ENCODE results near the gene GALNT6.

Gene GALNT6, protein sequence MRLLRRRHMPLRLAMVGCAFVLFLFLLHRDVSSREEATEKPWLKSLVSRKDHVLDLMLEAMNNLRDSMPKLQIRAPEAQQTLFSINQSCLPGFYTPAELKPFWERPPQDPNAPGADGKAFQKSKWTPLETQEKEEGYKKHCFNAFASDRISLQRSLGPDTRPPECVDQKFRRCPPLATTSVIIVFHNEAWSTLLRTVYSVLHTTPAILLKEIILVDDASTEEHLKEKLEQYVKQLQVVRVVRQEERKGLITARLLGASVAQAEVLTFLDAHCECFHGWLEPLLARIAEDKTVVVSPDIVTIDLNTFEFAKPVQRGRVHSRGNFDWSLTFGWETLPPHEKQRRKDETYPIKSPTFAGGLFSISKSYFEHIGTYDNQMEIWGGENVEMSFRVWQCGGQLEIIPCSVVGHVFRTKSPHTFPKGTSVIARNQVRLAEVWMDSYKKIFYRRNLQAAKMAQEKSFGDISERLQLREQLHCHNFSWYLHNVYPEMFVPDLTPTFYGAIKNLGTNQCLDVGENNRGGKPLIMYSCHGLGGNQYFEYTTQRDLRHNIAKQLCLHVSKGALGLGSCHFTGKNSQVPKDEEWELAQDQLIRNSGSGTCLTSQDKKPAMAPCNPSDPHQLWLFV

DNA sequence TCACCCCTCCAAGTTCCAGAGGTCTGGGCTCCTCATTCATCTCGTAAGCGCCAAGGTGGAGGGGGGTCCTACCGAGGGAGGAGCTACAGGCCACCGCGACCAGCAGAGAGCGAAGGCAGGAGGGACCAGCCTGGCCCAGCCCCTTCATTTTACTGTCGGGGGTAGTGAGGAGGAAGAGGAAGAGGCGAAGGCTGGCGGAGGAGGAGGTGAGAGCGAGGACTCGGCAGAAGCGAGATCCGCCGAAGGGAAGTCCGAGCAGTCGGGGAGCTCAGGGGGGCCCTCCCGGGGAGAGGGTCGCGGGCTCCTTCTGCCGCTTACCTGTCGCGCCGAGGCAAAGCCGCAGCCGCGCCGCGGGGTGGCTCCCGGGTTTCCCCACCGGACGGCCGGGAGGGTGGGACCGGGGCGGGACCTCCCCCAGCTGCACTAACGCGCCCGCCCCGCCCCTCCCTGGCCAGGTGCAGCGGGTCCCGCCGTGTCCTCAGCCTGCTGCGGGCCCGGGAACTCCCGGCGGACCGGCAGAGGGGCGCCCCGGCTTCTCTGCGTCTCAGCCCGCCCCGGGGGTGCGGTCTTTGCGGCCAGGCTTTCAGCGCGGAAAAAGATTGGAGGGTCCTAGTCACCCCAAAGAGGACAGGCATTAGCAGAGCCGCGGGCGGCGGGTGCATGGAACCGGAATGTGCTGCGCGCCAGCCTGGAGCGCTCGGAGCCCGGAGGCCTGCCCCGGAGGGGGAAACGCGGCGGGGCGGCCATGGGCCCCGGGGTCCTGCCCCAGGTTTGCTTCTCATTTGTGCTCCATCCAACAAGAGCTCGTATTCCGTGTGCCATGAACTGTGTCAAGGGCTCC, at the start of gene GALNT6:
GALNT6 (minus strand) TSS at position 124 of the 841 bp plus-strand sequence. CDS start 11,625 bp downstream, outside the sequence.
- no peak for DNase-seq

DNA sequence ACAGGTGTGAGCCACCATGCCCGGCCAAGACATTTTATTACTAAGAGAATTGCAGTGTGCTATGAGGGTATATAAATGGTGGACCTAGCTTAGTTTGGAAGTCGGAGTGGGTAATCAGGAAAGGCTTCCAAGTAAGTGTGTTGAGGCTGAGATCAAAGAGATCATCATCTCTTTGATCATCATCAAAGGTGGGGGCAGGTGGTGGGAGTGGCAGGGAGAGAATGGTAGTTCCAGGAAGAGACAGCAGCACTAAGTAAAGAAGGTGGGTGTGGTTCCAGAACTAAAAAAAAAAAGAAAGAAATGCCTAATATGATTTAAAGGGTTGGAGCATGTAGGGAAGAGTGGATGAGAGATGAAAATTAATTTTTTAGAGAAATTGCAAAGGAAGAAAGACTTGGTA, 48.1 kb upstream of the GALNT6 start:
- DNase-seq, result no peak

DNA sequence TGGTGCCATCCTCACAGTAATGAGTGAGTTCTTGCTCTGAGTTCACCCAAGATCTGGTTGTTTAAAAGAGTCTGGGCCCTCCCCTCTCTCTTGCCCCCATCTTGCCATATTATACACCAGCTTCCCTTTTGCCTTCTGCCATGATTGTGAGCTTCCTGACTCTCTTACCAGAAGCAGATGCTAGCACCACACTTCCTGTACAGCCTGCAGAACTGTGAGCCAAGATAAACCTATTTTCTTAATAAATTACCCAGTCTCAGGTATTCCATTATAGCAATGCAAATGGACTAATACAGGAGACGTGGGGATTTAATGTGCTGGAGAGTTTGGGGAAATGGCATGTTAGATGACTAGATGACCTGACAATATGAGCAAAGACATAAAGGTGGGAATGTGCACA, 46.2 kb upstream of the GALNT6 start:
- DNase-seq, result no peak

DNA sequence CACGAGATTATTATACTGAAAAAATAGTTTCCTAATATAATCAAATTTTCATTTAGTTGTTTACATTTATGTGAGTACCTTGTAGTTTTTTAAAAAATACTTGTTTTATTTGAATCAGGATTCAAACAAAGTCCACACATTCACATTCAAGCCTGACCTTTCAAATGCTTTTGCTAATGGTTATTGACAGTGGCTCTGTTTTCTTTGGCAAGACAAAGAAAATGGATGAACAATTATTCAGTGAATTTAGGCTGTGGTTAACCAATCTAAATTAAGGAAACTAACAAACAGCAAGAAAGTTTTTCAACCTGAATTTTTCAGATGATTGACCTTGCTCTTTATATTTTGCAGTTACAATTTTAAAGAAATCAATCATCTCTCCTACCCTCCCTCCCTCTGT, 43.1 kb upstream of the GALNT6 start:
- no peak for DNase-seq

DNA sequence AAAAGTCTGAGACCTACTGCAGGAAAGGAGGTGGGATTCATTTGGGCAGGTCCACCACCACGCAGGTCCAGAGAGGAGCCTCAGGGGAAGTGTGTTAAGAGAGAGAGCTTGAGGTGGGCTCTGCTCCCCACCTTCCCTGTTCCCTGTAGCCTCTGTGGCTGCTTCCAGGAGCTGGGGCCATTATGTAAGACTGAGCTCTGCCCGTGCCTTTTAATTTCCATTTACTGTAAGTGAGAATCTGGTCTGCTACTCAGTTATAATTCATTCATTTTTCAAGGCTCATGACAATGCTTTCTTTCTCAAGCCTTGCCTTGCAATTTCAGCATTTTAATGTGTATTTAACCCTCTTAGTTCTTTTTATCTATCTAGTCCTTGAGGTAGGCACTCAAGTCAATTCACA, 41.7 kb upstream of the GALNT6 start:
- DNase-seq, result no peak

DNA sequence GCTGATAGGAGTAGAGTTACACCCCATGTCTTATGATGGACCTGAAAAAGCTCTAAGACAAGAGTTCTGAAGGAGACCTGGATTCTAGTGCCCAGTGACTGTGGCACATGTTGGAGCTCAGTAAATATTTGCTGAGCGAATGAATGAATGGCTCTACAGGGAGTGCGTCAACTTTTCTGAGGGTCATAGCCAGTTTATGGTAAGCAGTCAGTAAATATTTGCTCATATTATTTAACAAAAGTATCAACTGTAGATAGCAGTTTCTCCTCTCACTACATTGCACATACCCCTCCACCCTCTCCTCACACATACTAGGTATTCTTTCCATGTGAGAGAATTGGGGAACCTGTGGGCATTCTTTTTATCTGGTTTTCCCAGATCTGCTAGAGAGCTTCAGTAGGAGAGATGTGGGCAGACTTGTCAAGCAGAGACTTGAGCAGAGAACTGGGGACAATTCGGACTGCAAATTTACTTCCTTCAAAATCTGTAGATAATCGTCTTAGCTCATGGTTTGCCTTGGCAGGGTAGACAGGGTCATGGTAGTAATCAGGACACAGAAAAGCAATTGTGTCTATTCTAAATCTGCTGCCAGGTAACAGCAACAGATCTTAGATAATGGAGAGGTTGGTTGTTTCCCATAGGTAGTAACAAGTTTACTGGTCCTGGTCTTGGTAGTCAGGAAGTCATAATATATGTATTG, 39.1 kb upstream of the GALNT6 start:
- no peak for DNase-seq

DNA sequence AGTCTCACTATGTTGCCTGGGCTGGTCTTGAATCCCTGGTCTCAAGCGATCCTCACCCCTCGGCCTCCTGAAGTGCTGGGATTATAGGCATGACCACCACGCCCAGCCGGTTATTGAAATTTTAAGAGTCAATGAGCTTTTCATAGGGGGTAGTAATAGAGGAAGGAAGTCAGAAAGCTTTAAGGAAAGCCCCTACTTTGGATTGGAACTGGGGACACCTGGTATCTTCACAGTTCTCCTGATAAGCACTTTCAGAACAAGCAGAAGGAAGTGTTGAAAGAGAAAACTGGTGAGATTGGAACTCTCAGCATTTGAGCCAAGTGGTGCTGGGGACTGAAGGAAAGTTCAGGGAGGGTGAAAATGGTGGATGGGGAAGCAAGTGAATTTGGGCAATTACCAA, 38.5 kb upstream of the GALNT6 start:
- no peak for DNase-seq

DNA sequence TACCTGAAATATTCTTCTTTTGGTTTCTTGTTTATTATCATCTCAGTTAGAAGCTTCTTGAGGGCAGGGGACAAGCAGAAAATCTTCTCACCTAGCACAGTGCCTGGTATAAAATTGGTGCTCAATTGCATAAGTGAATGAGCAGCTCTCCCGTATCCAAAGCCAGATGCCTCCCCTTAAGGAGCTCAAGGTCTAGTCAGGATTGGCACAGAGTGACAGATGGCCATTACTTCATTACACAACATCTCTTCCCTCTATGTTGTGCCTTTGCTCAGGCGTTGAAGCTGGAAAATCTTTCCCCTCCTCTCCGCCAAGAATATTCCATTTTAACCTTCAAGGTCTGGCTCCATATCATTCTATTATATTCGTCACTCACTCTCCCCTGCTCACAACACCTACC, 37.0 kb upstream of the GALNT6 start:
- no peak for DNase-seq

DNA sequence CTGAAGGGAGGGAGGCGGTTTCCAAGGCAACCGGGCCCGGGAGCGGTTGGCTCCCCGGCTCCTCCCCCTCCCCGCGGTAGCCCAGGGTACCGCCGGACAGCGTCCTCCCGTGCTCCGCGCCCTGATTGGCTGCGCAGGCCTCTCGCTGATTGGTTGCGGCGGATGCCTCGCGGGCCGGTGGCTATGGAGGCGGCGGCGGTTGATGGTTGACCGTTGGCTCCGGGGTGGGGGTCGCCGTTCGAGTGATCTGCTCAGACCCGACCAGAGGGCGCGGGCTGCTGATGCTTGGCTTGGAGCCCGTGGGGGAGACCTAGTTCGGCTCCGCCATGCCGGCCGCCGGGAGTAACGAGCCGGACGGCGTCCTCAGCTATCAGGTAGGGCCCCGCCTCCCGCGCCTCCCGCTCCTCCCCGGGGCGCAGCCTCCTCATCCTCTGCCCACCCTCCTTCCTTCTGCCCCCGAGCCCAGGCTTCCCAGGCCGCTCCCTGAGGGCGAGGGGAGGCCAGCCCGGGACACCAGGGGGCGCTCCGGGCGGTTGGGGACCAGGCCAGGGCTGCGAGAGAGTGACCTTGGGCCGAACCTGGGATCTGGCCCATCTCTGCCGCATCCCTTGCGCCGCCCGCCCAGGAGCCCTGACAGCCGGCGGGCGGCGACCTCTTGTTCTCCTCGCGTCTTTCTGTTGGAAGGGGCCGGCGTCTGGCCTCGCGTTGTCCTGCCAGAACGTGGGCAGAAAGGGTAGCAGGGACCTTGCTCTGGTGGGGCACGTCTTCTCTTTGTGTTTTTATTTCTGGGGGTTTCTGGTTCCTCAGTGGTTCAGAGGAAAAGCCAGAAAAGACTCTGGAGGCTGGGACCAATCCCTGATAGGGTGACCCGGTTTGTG, 33.7 kb upstream of the GALNT6 start, which contains the start of gene SLC4A8:
SLC4A8 (plus strand) TSS at position 170 of the 878 bp plus-strand sequence; CDS start at position 327, 157 bp downstream.
- peak; percentile 91 for DNase-seq

DNA sequence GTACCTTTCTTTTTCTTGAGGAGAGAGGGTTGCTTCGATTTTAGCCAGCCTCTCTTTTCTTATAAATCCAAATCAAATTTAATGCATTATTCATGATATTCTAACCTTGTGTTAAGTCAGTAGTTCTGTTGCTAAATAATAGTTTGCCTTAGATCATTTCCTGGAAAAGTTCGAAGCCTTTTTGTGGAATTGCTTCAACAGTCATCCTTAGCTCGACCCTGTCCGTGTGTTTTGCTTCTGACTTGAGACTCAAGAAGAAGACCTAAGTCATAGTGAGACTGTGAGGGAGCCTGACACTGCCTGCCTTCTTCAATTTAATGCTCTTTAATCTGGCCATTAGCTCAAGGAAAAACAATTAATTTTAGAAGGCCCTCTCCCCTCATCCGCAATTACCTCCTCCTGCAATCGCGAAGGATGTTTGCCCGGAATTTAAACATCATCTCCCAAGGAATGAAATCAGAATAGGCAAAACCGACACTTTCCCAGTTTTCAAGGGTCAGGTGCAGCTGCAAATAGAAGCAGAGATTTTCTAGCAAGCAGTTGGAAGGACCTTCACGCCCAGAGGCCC, 33.0 kb upstream of the GALNT6 start:
- no peak for DNase-seq

DNA sequence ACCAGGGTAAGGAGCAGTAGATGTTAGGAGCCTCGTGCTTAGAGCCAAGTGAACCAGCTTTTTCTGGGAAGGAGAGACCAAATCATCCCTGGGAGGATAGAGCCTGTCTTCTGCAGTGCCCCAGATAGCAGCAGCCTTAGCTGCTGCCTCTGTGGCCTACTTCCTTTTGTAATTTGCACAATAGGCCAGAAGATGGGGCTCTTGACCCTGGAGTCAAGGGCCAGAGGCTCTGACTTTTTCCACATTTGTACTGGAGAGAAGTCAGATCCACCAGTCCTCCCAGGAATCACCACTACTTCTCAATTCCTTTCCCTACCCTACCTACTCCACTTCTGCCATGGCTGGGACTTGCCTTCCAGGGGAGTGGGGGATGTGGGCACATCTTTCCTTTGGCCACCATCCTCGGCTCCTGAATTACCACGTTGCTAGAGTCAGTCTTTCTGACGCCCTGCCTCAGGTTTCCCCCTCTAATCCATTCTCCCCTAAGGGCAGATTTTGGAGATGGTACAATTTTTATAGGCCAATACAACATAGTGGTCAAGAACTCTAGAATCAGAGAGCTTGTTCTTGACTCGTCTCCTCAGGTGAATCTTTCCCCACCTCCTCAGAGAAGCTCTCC, 30.2 kb upstream of the GALNT6 start:
- DNase-seq, result peak; percentile 57

DNA sequence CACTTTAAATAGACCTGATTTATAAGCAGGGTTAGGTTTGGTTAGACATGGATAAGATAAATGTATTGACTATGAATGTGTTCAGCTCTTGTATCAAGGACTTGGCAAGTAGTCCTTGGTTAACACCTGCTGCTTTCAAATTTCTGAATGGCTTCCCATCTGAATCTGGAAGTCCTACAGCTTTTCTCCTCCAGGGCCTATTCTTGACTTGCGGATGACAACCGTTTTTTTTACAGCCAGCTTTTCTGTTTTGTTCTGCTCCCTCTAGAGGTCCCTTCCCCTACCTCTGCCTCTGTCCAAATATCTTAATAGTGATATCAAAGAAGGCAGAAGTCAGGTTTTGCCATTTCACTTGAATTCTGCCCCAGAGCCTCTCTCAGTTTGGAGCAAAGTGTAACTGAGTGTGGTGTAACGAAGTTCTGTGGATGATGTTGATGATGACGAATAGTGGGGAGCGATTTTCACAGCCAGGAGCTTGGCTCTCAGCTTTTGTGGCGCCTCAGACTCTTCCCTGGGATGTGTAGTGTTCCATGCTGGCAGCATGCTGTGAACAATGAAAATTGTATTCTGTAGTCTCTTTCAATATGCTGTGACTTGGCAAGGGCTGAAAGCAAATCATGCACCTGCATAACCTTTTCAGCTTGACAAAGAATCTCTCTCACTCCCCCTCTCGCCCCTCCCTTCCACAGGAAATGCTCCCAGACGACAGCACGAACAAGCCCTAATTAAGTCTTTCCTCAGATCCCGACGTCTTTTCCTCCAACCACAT, 28.4 kb upstream of the GALNT6 start:
- DNase-seq, result no peak

DNA sequence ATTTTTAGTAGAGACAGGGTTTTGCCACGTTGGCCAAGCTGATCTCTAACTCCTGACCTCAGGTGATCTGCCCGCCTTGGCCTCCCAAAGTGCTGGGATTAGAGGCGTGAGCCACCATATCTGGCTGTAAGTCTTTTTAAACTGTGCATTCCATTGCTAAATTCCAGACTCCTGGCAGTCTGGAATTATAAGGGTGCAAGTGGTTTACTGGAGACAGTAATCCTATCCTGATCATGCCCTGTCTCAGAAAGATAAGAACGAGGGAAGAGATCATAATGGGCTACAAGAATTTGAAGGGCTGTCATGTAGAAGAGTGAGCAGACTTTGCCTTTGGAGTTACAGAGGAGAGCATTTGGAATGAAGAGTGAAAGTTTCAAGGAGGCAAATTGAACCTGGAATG, 26.6 kb upstream of the GALNT6 start:
- no peak for DNase-seq

DNA sequence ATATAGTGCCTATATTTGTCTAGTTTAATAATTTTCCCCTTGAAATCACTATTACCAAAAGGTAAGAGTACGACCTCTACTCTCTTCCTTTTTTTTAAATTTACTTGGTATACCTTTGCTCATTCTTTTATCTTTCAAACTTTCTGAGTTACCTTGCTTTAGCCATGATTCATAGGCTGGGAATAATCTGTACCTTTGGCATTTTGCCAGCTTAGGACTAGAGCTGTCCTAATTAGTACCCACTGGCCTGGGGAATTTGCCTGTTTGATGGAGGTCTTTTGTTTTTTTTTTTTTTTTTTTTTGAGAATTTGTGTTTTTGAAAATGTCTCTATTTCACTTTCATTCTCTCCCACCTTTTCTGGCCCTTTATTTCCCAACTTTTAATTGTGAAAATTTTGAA, 24.7 kb upstream of the GALNT6 start:
- no peak for DNase-seq

DNA sequence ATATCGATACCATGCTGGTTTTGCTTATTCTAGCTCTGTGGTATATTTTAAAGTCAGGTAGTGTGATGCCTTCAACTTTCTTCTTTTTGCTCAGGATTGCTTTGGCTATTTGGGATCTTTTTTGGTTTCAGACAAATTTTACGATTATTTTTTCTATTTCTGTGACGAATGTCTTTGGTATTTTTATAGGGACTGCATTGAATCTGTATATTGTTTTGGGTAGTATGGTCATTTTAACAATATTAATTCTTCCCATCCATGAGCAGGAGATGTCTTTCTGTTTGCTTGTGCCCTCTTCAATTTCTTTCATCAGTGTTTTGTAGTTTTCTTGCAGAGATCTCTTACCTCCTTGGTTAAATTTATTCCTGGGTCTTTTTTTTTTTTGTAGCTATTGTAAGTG, 22.6 kb upstream of the GALNT6 start:
- no peak for DNase-seq

DNA sequence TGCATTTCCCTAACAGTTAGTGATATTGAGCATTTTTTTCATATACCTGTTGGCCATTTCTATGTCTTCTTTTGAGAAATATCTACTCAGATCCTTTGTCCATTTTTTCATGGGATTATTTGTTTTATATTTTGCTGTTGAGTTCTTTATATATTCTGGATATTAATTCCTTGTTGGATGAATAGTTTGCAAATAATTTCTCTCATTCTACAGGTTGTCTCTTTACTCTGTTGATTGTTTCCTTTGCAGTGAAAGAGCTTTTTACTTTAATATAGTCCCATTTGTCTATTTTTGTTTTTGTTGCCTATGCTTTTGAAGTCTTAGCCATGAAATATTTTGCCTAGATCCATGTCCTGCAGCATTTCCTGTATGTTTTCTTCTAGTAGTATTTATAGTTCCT, 21.9 kb upstream of the GALNT6 start:
- DNase-seq, result no peak

DNA sequence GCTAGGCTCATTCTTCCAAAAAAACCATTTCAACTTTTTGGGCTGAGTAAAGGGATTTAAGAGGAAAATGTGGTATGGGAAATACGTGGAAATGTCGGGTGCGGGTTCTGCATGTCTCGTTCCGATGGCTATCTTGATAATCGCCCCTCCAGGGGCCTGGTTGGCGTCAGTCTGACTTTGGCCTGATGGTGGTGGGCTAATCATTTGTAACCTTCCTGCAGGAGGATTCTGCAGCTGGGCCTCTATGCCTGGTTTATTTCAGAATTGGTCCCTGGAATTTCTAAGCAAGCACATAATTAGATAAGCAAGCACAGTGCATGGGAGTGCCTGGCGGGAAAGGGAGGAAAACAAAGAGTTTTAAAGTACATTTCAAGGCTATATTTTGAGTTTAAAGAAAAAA, 18.6 kb upstream of the GALNT6 start:
- no peak for DNase-seq

DNA sequence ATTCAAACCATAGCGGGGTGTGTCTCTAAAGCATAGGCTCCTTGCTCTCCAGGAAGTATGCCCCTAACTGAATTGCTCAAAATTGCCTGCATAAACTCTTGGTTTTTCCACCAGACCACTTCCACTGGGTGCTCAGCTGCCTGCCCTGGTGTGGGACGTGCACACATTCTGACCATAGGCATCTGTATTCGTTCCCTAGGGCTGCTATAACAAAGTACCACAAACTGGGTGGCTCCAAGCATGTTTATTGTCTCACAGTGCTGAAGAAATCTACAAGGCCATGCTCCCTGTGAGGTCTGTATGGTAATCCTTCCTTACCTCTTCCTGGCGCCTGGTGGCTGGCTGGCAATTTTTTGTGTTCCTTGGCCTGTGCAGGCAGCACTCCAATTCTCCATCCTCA, 16.4 kb upstream of the GALNT6 start:
- DNase-seq, result no peak

DNA sequence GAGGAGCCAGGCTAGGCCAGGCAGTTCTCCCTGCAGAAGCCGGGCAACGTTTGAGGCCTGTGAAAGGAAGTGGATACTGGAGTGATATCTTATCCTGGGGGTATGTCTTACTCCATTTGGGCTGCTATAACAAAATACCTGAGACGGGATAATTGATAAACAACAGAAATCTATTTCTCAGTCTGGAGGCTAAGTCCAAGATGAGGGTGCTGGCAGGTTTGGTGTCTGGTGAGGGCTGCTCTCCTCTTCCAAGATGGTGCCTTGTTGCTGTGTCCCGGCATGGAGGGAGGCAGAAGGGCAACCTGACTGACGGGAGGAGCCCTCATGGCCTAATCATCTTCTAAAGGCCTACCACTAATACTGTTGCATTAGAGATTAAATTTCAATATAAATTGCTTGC, 15.7 kb upstream of the GALNT6 start:
- no peak for DNase-seq

DNA sequence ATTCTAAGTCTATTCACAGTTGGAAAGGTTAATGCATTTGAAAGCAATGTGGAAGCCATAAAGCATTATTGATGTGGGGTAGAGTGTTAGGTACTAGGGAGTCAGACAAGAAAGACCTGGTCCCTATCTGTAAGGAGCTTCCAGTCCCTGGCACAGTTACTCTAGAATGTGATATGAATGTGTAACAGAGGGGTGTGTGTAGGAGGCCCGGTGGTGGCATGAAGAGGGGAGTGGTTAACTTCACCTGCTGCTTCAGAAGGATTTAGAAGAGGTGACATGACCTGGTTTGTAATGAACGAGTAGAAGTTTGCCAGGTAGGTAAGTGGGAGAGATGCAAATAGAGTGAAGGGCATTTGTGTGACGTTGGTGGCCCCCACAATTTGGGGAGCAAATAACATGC, 15.1 kb upstream of the GALNT6 start:
- no peak for DNase-seq

Measured in right forelimb (tissue), 1 donor.